Measurements from ENCODE around the gene PLSCR1.

DNA sequence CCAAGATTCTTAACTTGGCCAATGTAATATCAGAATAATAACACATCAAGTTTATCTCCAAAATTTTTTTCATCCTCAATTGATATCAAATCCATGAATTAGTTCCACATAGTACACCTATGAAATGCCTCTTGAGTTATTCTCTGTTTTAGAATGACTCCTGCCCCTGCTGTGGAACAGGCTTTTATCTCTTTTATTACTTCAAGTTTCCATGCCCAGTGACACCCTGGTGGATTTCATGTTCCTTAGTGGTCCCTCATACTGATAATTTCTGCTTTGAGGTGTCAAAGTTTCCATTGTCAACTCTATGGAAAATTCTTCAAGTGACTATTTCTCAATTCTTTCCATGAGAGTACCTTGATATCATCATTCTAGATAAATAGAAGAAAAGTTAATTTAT, 24.6 kb downstream of the PLSCR1 start:
- TF ChIP-seq DNMT1 (IDR thresholded peaks at IDR 0.05) (no peak), KDM5B (IDR thresholded peaks at IDR 0.05; ENCODE audit: insufficient replicate concordance, low read depth, low read length) (no peak), JUND (IDR thresholded peaks at IDR 0.05; ENCODE audit: borderline replicate concordance, low read depth, low read length) (no peak), JUND (tag; IDR thresholded peaks at IDR 0.05; ENCODE audit: borderline replicate concordance, low read depth, low read length) (no peak), ESRRA (IDR thresholded peaks at IDR 0.05; ENCODE audit: borderline replicate concordance, low read depth) (no peak), MAFK (IDR thresholded peaks at IDR 0.05; ENCODE audit: low read length) (no peak), CBX1 (IDR thresholded peaks at IDR 0.05; ENCODE audit: low read depth) (no peak), ELF1 (tag; IDR thresholded peaks at IDR 0.05) (no peak), PTTG1 (tag; IDR thresholded peaks at IDR 0.05; ENCODE audit: low read depth) (no peak)
- TF ChIP-seq, protein P1, sequence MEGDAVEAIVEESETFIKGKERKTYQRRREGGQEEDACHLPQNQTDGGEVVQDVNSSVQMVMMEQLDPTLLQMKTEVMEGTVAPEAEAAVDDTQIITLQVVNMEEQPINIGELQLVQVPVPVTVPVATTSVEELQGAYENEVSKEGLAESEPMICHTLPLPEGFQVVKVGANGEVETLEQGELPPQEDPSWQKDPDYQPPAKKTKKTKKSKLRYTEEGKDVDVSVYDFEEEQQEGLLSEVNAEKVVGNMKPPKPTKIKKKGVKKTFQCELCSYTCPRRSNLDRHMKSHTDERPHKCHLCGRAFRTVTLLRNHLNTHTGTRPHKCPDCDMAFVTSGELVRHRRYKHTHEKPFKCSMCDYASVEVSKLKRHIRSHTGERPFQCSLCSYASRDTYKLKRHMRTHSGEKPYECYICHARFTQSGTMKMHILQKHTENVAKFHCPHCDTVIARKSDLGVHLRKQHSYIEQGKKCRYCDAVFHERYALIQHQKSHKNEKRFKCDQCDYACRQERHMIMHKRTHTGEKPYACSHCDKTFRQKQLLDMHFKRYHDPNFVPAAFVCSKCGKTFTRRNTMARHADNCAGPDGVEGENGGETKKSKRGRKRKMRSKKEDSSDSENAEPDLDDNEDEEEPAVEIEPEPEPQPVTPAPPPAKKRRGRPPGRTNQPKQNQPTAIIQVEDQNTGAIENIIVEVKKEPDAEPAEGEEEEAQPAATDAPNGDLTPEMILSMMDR (IDR thresholded peaks at IDR 0.05 in 2 of 3, conservative IDR thresholded peaks at IDR 0.05 in 1 of 3; ENCODE audit: insufficient read depth in 2 of 3, low read depth in 1 of 3, low read length in 3 of 3) = no peak
- TF ChIP-seq, protein P2, sequence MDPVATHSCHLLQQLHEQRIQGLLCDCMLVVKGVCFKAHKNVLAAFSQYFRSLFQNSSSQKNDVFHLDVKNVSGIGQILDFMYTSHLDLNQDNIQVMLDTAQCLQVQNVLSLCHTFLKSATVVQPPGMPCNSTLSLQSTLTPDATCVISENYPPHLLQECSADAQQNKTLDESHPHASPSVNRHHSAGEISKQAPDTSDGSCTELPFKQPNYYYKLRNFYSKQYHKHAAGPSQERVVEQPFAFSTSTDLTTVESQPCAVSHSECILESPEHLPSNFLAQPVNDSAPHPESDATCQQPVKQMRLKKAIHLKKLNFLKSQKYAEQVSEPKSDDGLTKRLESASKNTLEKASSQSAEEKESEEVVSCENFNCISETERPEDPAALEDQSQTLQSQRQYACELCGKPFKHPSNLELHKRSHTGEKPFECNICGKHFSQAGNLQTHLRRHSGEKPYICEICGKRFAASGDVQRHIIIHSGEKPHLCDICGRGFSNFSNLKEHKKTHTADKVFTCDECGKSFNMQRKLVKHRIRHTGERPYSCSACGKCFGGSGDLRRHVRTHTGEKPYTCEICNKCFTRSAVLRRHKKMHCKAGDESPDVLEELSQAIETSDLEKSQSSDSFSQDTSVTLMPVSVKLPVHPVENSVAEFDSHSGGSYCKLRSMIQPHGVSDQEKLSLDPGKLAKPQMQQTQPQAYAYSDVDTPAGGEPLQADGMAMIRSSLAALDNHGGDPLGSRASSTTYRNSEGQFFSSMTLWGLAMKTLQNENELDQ (CRISPR knock-in tag; IDR thresholded peaks at IDR 0.05; ENCODE audit: borderline replicate concordance) = no peak

Measured in K562 (cell line).